ENCODE data around the gene REL.

REL gene

DNA sequence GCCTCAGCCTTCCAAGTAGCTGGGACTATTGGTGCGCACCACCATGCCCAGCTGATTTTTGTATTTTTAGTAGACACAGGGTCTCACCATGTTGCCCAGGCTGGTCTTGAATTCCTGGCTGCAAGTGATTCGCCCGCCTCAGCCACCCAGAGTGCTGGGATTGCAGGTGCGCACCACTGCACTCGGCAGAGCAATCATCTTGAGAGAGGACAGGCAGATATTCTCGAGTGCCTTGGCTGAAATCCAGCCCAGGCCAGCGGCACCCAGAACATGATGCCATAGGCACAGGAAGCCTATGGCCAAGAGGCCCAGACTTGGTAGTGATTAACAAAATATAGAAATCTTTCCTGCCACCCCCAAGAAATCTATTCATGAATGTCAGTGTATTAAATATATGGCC is 78.1 kb downstream of the REL start:
- TF ChIP-seq EZH2phosphoT487 (conservative IDR thresholded peaks at IDR 0.05; ENCODE audit: low read length), result no peak
- TF ChIP-seq, protein P1, sequence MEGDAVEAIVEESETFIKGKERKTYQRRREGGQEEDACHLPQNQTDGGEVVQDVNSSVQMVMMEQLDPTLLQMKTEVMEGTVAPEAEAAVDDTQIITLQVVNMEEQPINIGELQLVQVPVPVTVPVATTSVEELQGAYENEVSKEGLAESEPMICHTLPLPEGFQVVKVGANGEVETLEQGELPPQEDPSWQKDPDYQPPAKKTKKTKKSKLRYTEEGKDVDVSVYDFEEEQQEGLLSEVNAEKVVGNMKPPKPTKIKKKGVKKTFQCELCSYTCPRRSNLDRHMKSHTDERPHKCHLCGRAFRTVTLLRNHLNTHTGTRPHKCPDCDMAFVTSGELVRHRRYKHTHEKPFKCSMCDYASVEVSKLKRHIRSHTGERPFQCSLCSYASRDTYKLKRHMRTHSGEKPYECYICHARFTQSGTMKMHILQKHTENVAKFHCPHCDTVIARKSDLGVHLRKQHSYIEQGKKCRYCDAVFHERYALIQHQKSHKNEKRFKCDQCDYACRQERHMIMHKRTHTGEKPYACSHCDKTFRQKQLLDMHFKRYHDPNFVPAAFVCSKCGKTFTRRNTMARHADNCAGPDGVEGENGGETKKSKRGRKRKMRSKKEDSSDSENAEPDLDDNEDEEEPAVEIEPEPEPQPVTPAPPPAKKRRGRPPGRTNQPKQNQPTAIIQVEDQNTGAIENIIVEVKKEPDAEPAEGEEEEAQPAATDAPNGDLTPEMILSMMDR (IDR thresholded peaks at IDR 0.05; ENCODE audit: insufficient read depth, low read length, poor library complexity, severe bottlenecking), result no peak
- Histone ChIP-seq H3K9me3 (ENCODE audit: insufficient read depth, low read length) (no peaks in the 10 kb centered on the region), H3K27me3 (ENCODE audit: low read length) (no peaks in the 10 kb centered on the region), H3K36me3 (ENCODE audit: low read length) (no peaks in the 10 kb centered on the region), H2AFZ (ENCODE audit: low read depth, low read length, severe bottlenecking) (no peak overlapping the region), H3K9ac (ENCODE audit: low read length) (no peak overlapping the region), H3K27ac (ENCODE audit: low read depth, low read length) (no peak overlapping the region), H3K79me2 (ENCODE audit: insufficient read depth, low read length) (no peaks in the 10 kb centered on the region), H3F3A (ENCODE audit: insufficient read depth) (peaks cover 12% of the 10 kb centered on the region), H3K9me2 (replicated peaks; ENCODE audit: insufficient read depth, low read length) (no peaks in the 10 kb centered on the region), H4K20me1 (ENCODE audit: low read depth, low read length) (no peaks in the 10 kb centered on the region), H3K4me3 (ENCODE audit: insufficient read depth, low read length, poor library complexity, severe bottlenecking) (no peak overlapping the region), H3K4me2 (ENCODE audit: low read depth, low read length, poor library complexity, severe bottlenecking) (no peak overlapping the region)

DNA sequence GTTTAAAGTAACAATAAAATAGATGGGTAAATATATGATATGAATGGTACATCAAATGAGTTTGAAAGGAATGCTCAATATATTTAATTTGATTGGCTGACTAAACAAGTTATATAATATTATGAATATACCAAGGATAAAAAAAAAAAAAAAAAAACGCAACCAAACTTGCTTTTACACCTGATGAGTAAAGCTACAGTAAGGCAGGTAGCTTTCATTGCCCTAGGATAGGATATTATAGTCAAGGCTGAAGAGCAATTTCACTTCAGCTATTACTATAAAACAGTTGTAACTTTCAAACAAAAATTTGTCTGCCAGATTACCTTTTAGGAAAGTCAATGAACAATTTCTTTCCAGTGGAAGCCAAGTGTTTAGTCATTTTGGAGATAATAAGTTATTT is 79.3 kb downstream of the REL start:
- H3K4me2 ChIP-seq (ENCODE audit: low read depth, low read length, poor library complexity, severe bottlenecking), result no peak overlapping the region
- H4K20me1 ChIP-seq (ENCODE audit: low read depth, low read length), result no peaks in the 10 kb centered on the region
- peak overlapping the region; percentile 45; the same call in 1 of the 2 replicates for H3K27ac ChIP-seq (ENCODE audit: low read depth, low read length)
- H3K9ac ChIP-seq (ENCODE audit: low read length), result no peak overlapping the region
- H3K36me3 ChIP-seq (ENCODE audit: low read length), result no peaks in the 10 kb centered on the region
- no peaks in the 10 kb centered on the region for H3K27me3 ChIP-seq (ENCODE audit: low read length)
- H3F3A ChIP-seq (ENCODE audit: insufficient read depth), result peaks cover 23% of the 10 kb centered on the region
- H3K79me2 ChIP-seq (ENCODE audit: insufficient read depth, low read length), result no peaks in the 10 kb centered on the region
- no peaks in the 10 kb centered on the region for H3K9me3 ChIP-seq (ENCODE audit: insufficient read depth, low read length)
- H3K4me3 ChIP-seq (ENCODE audit: insufficient read depth, low read length, poor library complexity, severe bottlenecking), result no peak overlapping the region
- TF ChIP-seq, protein P1 (IDR thresholded peaks at IDR 0.05; ENCODE audit: insufficient read depth, low read length, poor library complexity, severe bottlenecking), result no peak
- TF ChIP-seq EZH2phosphoT487 (conservative IDR thresholded peaks at IDR 0.05; ENCODE audit: low read length), result no peak
- H2AFZ ChIP-seq (ENCODE audit: low read depth, low read length, severe bottlenecking), result no peak overlapping the region
- no peaks in the 10 kb centered on the region for H3K9me2 ChIP-seq (replicated peaks; ENCODE audit: insufficient read depth, low read length)

DNA sequence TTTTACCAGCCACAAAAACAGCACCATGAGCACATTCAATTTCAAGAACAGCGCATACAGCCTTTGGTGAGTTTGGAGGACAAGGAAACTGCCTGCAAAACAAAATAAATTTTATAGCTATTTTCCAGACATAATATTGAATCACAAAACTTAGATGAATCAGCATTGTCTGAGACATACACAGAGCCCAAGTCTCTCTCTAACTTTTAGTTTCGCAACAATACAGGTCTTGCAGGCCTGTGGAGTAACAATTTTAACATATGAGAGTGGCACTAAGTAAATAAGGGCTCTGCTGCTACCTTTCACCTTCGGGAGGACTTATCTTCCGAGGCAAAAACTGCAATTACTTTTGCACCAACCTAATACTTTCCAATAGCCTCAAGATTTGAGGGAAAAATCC is 80.1 kb downstream of the REL start:
- peak overlapping the region; percentile 45; the same call in 1 of the 2 replicates for H3K27ac ChIP-seq (ENCODE audit: low read depth, low read length)
- no peak overlapping the region for H3K9ac ChIP-seq (ENCODE audit: low read length)
- H3F3A ChIP-seq (ENCODE audit: insufficient read depth), result peaks cover 30% of the 10 kb centered on the region
- no peak overlapping the region for H2AFZ ChIP-seq (ENCODE audit: low read depth, low read length, severe bottlenecking)
- no peak overlapping the region for H3K4me2 ChIP-seq (ENCODE audit: low read depth, low read length, poor library complexity, severe bottlenecking)
- no peaks in the 10 kb centered on the region for H4K20me1 ChIP-seq (ENCODE audit: low read depth, low read length)
- no peaks in the 10 kb centered on the region for H3K36me3 ChIP-seq (ENCODE audit: low read length)
- no peak overlapping the region for H3K4me3 ChIP-seq (ENCODE audit: insufficient read depth, low read length, poor library complexity, severe bottlenecking)
- H3K27me3 ChIP-seq (ENCODE audit: low read length), result no peaks in the 10 kb centered on the region
- H3K9me2 ChIP-seq (replicated peaks; ENCODE audit: insufficient read depth, low read length), result no peaks in the 10 kb centered on the region
- no peaks in the 10 kb centered on the region for H3K79me2 ChIP-seq (ENCODE audit: insufficient read depth, low read length)
- TF ChIP-seq EZH2phosphoT487 (conservative IDR thresholded peaks at IDR 0.05; ENCODE audit: low read length), result no peak
- TF ChIP-seq, protein P1 (IDR thresholded peaks at IDR 0.05; ENCODE audit: insufficient read depth, low read length, poor library complexity, severe bottlenecking), result no peak
- H3K9me3 ChIP-seq (ENCODE audit: insufficient read depth, low read length), result no peaks in the 10 kb centered on the region
